ENCODE results near the gene NUDT8.

DNA sequence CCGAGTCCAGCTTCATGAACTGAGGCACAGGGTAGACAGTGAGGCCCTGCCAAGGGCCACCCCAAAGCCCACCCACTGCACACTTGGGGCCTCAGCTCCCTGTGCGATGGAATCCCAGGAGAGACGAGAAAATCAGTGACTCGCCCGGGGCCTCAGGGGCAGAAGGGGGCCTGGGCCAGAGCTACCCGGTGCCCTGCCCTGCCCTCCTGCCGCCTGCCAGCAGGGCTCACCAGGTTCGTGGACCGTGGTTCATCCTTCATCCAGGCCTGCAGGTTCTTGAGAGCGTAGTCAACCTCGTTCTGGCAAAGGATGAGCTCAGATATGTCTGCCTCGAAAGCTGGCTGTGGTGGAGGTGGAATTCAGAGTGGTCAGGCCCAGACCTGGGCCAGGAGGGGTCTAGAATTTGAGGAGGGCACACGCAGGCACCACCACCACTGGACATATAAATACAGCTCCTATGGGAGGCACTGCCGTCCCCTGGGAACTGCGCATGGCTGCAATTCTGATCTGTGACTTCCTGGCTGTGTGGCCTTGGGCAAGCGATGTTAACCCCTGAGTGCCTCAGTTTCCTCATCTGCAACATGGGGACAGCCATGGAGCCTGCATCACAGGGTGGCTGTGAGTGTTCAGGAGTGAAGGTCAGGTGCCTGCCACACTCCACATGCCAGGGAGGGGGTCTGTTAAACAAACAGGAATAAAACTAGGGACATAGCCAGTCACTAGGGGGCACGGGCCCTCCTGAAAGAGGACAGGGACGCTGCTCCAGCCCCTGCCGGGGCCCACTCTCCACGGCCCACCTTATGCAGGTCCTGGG lies 37.1 kb upstream of the NUDT8 start:
- TF ChIP-seq SUZ12 (IDR thresholded peaks at IDR 0.05; ENCODE audit: extremely low read depth, insufficient read depth, insufficient read length) (no peak), YY1 (IDR thresholded peaks at IDR 0.05; ENCODE audit: insufficient read depth, insufficient read length) (no peak), ZNF274 (IDR thresholded peaks at IDR 0.05; ENCODE audit: low read depth, low read length) (no peak)

All from NT2/D1 (cell line).